ENCODE data around the gene VWCE. TPM values are rescaled to one million over a fixed set of nuclear protein-coding genes. Genes with fewer than 3 reads are reported as not detected.

VWCE gene
- total and polyA plus RNA-seq, 7 donors, result 0.23 to 1.4 (median 0.84) TPM

GRCh38 chr11:61341706-61342105, 46.6 kb upstream of the VWCE start:
- H3K9me3 ChIP-seq, result no peaks in the 10 kb centered on the region
- ATAC-seq (no peak), DNase-seq (no peak)
- 90 to 95% (median 95%) methylated on average over 4 of the region's 4 CpGs for whole genome bisulfite sequencing, 3 donors
- no peak for TF ChIP-seq CTCF (IDR thresholded peaks at IDR 0.05)
- no peaks in the 10 kb centered on the region for H3K4me1 ChIP-seq
- no peaks in the 10 kb centered on the region for H3K27me3 ChIP-seq (ENCODE audit: insufficient read depth in 3 of 3, low read length in 2 of 3)
- no peak overlapping the region for H3K4me3 ChIP-seq
- H3K27ac ChIP-seq, result no peak overlapping the region
- H3K36me3 ChIP-seq (ENCODE audit: insufficient read depth in 1 of 2, low read depth in 1 of 2), result peaks cover 0 to 54% of the 10 kb centered on the region in 2 donors
- intact Hi-C loops (cut with DNase I), result no loop called here

- Histone ChIP-seq H3K9me3 (no peaks in the 10 kb centered on the region), H3K36me3 (ENCODE audit: insufficient read depth in 1 of 2, low read depth in 1 of 2) (peaks cover 0 to 47% of the 10 kb centered on the region in 2 donors), H3K4me1 (peaks cover 3% of the 10 kb centered on the region), H3K27ac (no peak overlapping the region), H3K4me3 (no peak overlapping the region), H3K27me3 (ENCODE audit: insufficient read depth in 3 of 3, low read length in 2 of 3) (no peaks in the 10 kb centered on the region)
- TF ChIP-seq CTCF (IDR thresholded peaks at IDR 0.05), result no peak
- ATAC-seq, result no peak
- 98% methylated on average over 2 of the region's 2 CpGs for WGBS, 3 donors
- no peak for DNase-seq
- intact Hi-C loops (cut with DNase I), result no loop called here
These were observed 45.9 kb upstream of the VWCE start for GRCh38 chr11:61340979-61341378.

DNA sequence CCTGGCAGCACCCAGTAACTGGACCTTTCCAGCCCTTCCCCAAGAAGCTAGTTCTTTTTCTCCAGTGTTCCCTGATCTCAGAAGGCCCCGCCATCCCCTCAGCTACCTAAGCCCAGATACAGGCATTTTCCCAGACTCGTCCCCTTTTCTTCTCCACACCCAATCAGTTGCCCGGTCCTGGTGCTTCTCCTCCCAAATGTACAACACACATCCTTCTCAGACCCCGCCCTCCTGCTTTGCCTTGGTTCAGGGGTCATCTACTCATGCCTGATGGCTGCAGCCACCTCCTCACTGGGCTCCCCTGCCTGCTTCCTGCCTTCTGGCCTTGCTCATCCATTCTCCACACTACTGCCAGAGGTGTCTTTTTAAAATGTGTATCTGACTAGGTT, 44.4 kb upstream of the VWCE start:
- WGBS, 3 donors, result 87 to 94% (median 92%) methylated on average over 4 of the region's 4 CpGs
- no peaks in the 10 kb centered on the region for H3K9me3 ChIP-seq
- H3K4me3 ChIP-seq, result no peak overlapping the region
- H3K4me1 ChIP-seq, result peaks cover 5% of the 10 kb centered on the region
- ATAC-seq (no peak), DNase-seq (no peak)
- intact Hi-C loops (cut with DNase I), result no loop called here
- H3K27ac ChIP-seq, result no peak overlapping the region
- peaks cover 0 to 34% of the 10 kb centered on the region in 2 donors for H3K36me3 ChIP-seq (ENCODE audit: insufficient read depth in 1 of 2, low read depth in 1 of 2)
- H3K27me3 ChIP-seq (ENCODE audit: insufficient read depth in 3 of 3, low read length in 2 of 3), result no peaks in the 10 kb centered on the region
- TF ChIP-seq CTCF (IDR thresholded peaks at IDR 0.05), result no peak

DNA sequence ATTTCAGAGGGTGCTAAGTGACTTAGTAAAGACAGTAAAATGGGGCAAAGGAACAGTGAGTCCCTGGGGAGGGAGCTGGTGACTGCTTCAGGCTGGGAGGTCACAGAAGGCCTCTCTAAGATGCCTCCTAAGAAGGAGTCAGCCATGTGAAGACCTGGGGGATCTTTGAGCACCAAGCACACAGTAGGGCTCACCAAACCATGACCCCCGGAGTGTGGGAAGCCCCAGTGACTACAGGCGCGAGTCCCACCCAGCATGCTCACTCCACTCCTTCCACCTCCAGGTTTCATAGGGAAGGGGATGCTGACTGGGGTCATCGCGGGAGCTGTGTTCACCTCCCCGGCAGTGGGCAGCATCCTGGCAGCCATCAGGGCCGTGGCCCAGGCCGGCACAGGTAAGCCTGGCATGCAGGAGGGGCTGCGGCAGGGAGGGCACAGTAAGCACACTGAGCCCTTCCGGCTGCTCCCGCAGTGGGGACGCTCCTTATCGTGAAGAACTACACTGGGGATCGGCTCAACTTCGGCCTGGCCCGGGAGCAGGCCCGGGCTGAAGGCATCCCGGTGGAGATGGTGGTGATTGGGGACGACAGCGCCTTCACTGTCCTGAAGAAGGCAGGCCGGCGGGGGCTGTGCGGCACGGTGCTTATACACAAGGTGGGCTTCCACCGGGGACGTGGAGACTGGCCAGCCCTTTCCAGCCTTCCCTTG, 43.8 kb upstream of the VWCE start:
- no peak for TF ChIP-seq CTCF (IDR thresholded peaks at IDR 0.05)
- no peak for DNase-seq
- intact Hi-C loops (cut with DNase I), result no loop called here
- 90 to 97% (median 93%) methylated on average over 18 to 26 of the region's 26 CpGs for WGBS, 3 donors
- Histone ChIP-seq H3K27me3 (ENCODE audit: insufficient read depth in 3 of 3, low read length in 2 of 3) (no peaks in the 10 kb centered on the region), H3K4me3 (no peak overlapping the region), H3K9me3 (no peaks in the 10 kb centered on the region), H3K27ac (no peak overlapping the region), H3K4me1 (peaks cover 7% of the 10 kb centered on the region), H3K36me3 (ENCODE audit: insufficient read depth in 1 of 2, low read depth in 1 of 2) (peaks cover 0 to 34% of the 10 kb centered on the region in 2 donors)
- no peak for ATAC-seq

All from psoas muscle (tissue), 8 donors.